CD4-positive, alpha-beta T cell (primary cell): ENCODE data around the gene CLEC14A. TPM values are rescaled to one million over a fixed set of nuclear protein-coding genes. Genes with fewer than 3 reads are reported as not detected.

Experiments
- ATAC-seq: fragments of 200-7000 bp; cut with Tn5 transposase; one replicate; pipeline ENCODE4 v1.10.0; 2022; ENCODE audit warnings: mild to moderate bottlenecking; ENCODE audit not compliant: poor library complexity
- CTCF ChIA-PET: fragments of 350-600 bp; sonication (Branson Sonifier 250); formaldehyde crosslinking; loops from one replicate; lab custom pipeline; 2021; ENCODE audit warnings: antibody characterized with exemption, inconsistent platforms; lab: Charles Lee
- POLR2A ChIA-PET: fragments of 350-600 bp; sonication (Branson Sonifier 250); formaldehyde crosslinking; loops from one replicate; lab custom pipeline; 2021; ENCODE audit warnings: antibody characterized with exemption, inconsistent platforms; lab: Charles Lee
- DNase-seq, 14 experiments: peaks; one replicate each; pipeline ENCODE4 v3.0.0-alpha.2; 2013 to 2020; ENCODE audit warnings: mixed read lengths in 2 of 14
- H3K27ac ChIP-seq, 2 donors: one replicate each; pipeline versions ENCODE4 v1.5.1 to v1.7.0; 2013; ENCODE audit warnings: low read length in 2 of 2, low read depth in 1 of 2, mild to moderate bottlenecking in 1 of 2
- H3K27me3 ChIP-seq, 2 experiments: 1 replicate in 1 of 2; 2 replicates in 1 of 2; pipeline versions ENCODE4 v1.6.1 to v1.7.0; 2013; ENCODE audit warnings: low read length in 2 of 2, control low read depth in 1 of 2, mild to moderate bottlenecking in 1 of 2, moderate library complexity in 1 of 2; ENCODE audit not compliant: insufficient read depth in 2 of 2, control insufficient read depth in 1 of 2
- H3K36me3 ChIP-seq: one replicate; pipeline ENCODE4 v1.6.1; 2013; ENCODE audit warnings: low read length, control low read depth; ENCODE audit not compliant: insufficient read depth
- H3K4me1 ChIP-seq: one replicate; pipeline ENCODE4 v1.6.1; 2013; ENCODE audit warnings: low read length, control low read depth; ENCODE audit not compliant: insufficient read depth
- H3K4me3 ChIP-seq: one replicate; pipeline ENCODE4 v1.5.1; 2013; ENCODE audit warnings: mild to moderate bottlenecking, low read length, moderate library complexity
- H3K9me3 ChIP-seq, 2 experiments: 1 replicate in 1 of 2; 2 replicates in 1 of 2; pipeline versions ENCODE4 v1.6.1 to v1.7.0; 2013; ENCODE audit warnings: low read length in 2 of 2, mild to moderate bottlenecking in 2 of 2, control low read depth in 1 of 2, moderate library complexity in 1 of 2; ENCODE audit not compliant: control insufficient read depth in 1 of 2, insufficient read depth in 1 of 2
- H3K27ac Mint-ChIP-seq: one replicate; pipeline ENCODE4 v1.8.0; 2020; ENCODE audit warnings: mixed read lengths
- H3K27me3 Mint-ChIP-seq: one replicate; pipeline ENCODE4 v1.8.0; 2021; ENCODE audit warnings: mixed read lengths
- H3K36me3 Mint-ChIP-seq: one replicate; pipeline ENCODE4 v1.8.0; 2021; ENCODE audit warnings: low read depth, mixed read lengths
- H3K4me1 Mint-ChIP-seq: one replicate; pipeline ENCODE4 v1.8.0; 2021; ENCODE audit warnings: low read depth, mixed read lengths
- H3K4me3 Mint-ChIP-seq: one replicate; pipeline ENCODE4 v1.8.0; 2020; ENCODE audit warnings: mild to moderate bottlenecking, mixed read lengths
- H3K9me3 Mint-ChIP-seq: one replicate; pipeline ENCODE4 v1.8.0; 2020; ENCODE audit warnings: mixed read lengths
- intact Hi-C, 2 experiments: fragments of 100-400 bp; cut with DNase I in 1 of 2; cut with micrococcal nuclease in 1 of 2; formaldehyde crosslinking; loops; one replicate each; pipeline versions ENCODE4 v1.15.1 to v1.9.0; 2023 to 2025; cut with DNase I, micrococcal nuclease
- total RNA-seq, 174 experiments: library from RNA in 2 of 174; stranded (reverse) in 2 of 174; gene quantifications; one replicate each; pipeline ENCODE4 v1.2.3 and lab custom pipeline; 2021 to 2026
- TF ChIP-seq, protein P1 (sequence below): fragments of 200-600 bp; IDR thresholded peaks from one replicate; pipeline ENCODE4 v1.8.0; 2022; ENCODE audit warnings: antibody characterized with exemption, mild to moderate bottlenecking

Gene CLEC14A
- total RNA-seq, 2 experiments from 2014 or later = not detected

DNA sequence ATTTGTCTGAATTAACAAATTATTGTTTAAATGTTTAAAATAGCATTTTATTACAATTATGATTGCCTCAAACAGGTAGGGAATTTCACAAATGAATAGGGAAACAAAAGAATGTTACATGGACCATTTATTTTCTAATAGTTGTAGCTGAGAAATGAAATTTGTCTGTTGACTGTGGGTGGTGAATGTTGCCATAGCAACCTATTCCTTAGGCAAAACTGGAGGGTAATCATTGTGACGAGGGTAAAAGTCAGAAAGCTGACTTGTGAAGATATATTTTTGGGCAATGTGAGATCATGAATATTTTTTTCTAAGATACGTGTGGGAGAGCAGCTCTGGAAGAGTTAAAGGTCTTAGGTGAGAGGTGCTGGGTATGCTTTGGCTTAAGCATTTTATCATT is 24.2 kb upstream of the CLEC14A start:
- ATAC-seq = no peak
- no peaks in the 10 kb centered on the region for H3K36me3 ChIP-seq
- H3K4me3 ChIP-seq = no peak overlapping the region
- ChIA-PET CTCF (no interaction called here), POLR2A (no interaction called here)
- Mint-ChIP-seq H3K27ac (no peak overlapping the region), H3K36me3 (no peaks in the 10 kb centered on the region), H3K4me3 (no peak overlapping the region), H3K27me3 (peaks cover 10% of the 10 kb centered on the region), H3K9me3 (peaks cover 2% of the 10 kb centered on the region), H3K4me1 (no peaks in the 10 kb centered on the region)
- no peak for DNase-seq
- intact Hi-C loops = no loop called here
- TF ChIP-seq, protein P1, sequence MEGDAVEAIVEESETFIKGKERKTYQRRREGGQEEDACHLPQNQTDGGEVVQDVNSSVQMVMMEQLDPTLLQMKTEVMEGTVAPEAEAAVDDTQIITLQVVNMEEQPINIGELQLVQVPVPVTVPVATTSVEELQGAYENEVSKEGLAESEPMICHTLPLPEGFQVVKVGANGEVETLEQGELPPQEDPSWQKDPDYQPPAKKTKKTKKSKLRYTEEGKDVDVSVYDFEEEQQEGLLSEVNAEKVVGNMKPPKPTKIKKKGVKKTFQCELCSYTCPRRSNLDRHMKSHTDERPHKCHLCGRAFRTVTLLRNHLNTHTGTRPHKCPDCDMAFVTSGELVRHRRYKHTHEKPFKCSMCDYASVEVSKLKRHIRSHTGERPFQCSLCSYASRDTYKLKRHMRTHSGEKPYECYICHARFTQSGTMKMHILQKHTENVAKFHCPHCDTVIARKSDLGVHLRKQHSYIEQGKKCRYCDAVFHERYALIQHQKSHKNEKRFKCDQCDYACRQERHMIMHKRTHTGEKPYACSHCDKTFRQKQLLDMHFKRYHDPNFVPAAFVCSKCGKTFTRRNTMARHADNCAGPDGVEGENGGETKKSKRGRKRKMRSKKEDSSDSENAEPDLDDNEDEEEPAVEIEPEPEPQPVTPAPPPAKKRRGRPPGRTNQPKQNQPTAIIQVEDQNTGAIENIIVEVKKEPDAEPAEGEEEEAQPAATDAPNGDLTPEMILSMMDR = no peak
- peaks cover 0 to 3% of the 10 kb centered on the region in 2 experiments for H3K27me3 ChIP-seq
- no peaks in the 10 kb centered on the region for H3K9me3 ChIP-seq
- no peaks in the 10 kb centered on the region for H3K4me1 ChIP-seq
- H3K27ac ChIP-seq = no peak overlapping the region

DNA sequence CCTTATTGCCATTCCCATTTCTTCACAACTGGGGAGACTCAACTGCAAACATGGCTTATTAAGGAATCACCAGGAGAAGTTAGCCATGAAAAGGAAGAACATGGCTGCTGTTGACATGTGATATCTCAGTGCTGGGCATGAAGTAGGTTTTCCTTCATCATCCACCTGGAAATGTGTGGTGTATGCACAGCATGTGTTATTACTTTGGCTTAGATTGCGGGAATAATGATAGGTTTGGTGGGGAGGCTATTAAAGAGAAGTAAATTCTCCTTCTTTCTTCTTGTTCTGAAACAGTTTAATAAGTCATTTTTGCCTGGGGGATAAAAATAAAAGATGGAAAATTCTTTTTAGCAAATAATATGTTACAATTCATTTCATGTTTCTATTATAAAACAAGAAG is 23.7 kb upstream of the CLEC14A start:
- Histone ChIP-seq H3K4me3 (no peak overlapping the region), H3K9me3 (no peaks in the 10 kb centered on the region), H3K4me1 (no peaks in the 10 kb centered on the region), H3K27ac (no peak overlapping the region), H3K36me3 (no peaks in the 10 kb centered on the region), H3K27me3 (peaks cover 0 to 5% of the 10 kb centered on the region in 2 experiments)
- TF ChIP-seq, protein P1 = no peak
- ATAC-seq (no peak), DNase-seq (no peak)
- H3K9me3 Mint-ChIP-seq = peaks cover 2% of the 10 kb centered on the region
- intact Hi-C loops = no loop called here
- POLR2A ChIA-PET = no interaction called here
- no peak overlapping the region for H3K4me3 Mint-ChIP-seq
- H3K4me1 Mint-ChIP-seq = no peaks in the 10 kb centered on the region
- CTCF ChIA-PET = no interaction called here
- H3K27me3 Mint-ChIP-seq = peaks cover 10% of the 10 kb centered on the region
- no peaks in the 10 kb centered on the region for H3K36me3 Mint-ChIP-seq
- H3K27ac Mint-ChIP-seq = no peak overlapping the region

DNA sequence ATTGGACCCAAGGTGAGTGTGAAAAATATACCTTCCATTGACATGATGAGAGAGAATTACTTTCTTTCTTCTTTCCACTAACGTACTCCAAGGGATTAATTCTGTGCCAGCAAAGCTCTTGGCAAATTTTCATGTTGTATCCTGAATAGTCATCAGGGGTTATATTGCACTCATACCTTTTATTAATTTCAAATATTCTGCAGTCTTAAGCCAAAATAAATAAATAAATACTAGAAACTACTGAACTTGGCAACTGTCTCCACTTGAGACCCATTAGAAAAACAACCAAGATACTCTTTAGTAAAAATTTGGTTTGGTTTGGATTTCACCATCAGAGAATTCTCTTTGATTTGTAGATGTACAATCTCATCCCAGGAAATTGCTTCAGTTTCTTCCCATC is 22.1 kb upstream of the CLEC14A start:
- peaks cover 6% of the 10 kb centered on the region for H3K27me3 Mint-ChIP-seq
- TF ChIP-seq, protein P1 = no peak

More for the DNA sequence above, 22.1 kb upstream of the CLEC14A start:
- no peak overlapping the region for H3K27ac Mint-ChIP-seq
- DNase-seq (no peak), ATAC-seq (no peak)
- Histone ChIP-seq H3K27me3 (peaks cover 0 to 3% of the 10 kb centered on the region in 2 experiments), H3K27ac (no peak overlapping the region), H3K4me1 (no peaks in the 10 kb centered on the region), H3K9me3 (no peaks in the 10 kb centered on the region), H3K36me3 (no peaks in the 10 kb centered on the region), H3K4me3 (no peak overlapping the region)
- ChIA-PET CTCF (no interaction called here), POLR2A (no interaction called here)
- intact Hi-C loops = no loop called here
- no peaks in the 10 kb centered on the region for H3K36me3 Mint-ChIP-seq
- no peaks in the 10 kb centered on the region for H3K9me3 Mint-ChIP-seq
- no peaks in the 10 kb centered on the region for H3K4me1 Mint-ChIP-seq
- no peak overlapping the region for H3K4me3 Mint-ChIP-seq
